WTC11 (cell line): ENCODE measurements around the gene CSNK1G1. TPM values are rescaled to one million over a fixed set of nuclear protein-coding genes. Genes with fewer than 3 reads are reported as not detected.
A peak's percentile ranks its signal among the peaks of the same experiment; 100 is the strongest.

Experiments used
- ATAC-seq: fragments of 200-7000 bp; cut with Tn5 transposase; 2 replicates; pipeline ENCODE4 v1.10.0; 2021; ENCODE audit warnings: mild to moderate bottlenecking, moderate library complexity
- CTCF ChIA-PET: fragments of 300-600 bp; sonication (Branson Sonifier 250); formaldehyde crosslinking; loops from one replicate; lab custom pipeline; 2021; ENCODE audit warnings: antibody characterized with exemption; lab: Charles Lee
- POLR2A ChIA-PET: fragments of 350-600 bp; sonication (Branson Sonifier 250); formaldehyde crosslinking; loops from one replicate; lab custom pipeline; 2021; ENCODE audit warnings: antibody characterized with exemption; lab: Charles Lee
- DNase-seq: peaks from one replicate; pipeline ENCODE4 v3.0.0; 2021; ENCODE audit warnings: low spot score
- H3K27ac Mint-ChIP-seq: 2 replicates; pipeline ENCODE4 v1.8.0; 2021; ENCODE audit warnings: mixed read lengths
- H3K27me3 Mint-ChIP-seq: 2 replicates; pipeline ENCODE4 v1.8.0; 2021; ENCODE audit warnings: low read depth, mild to moderate bottlenecking, moderate library complexity, mixed read lengths
- H3K36me3 Mint-ChIP-seq: 2 replicates; pipeline ENCODE4 v1.8.0; 2021; ENCODE audit warnings: mixed read lengths
- H3K4me1 Mint-ChIP-seq: 2 replicates; pipeline ENCODE4 v1.8.0; 2022; ENCODE audit warnings: mixed read lengths
- H3K4me3 Mint-ChIP-seq: 2 replicates; pipeline ENCODE4 v1.8.0; 2021; ENCODE audit warnings: mild to moderate bottlenecking, moderate library complexity, mixed read lengths
- H3K9me3 Mint-ChIP-seq: 2 replicates; pipeline ENCODE4 v1.8.0; 2021; ENCODE audit warnings: mixed read lengths
- ATF1 ChIP-seq: sonication (generic); formaldehyde crosslinking; IDR thresholded peaks from 2 replicates; pipeline ENCODE4 v1.8.1; 2023; ENCODE audit warnings: mild to moderate bottlenecking, moderate library complexity, missing genetic modification reagents
- CREM ChIP-seq: sonication (generic); formaldehyde crosslinking; IDR thresholded peaks from 2 replicates; pipeline ENCODE4 v1.8.1; 2022; ENCODE audit warnings: mild to moderate bottlenecking, missing genetic modification reagents, moderate library complexity
- EMX1 ChIP-seq: fragments of 250-450 bp; sonication (Bioruptor Pico); IDR thresholded peaks from 2 replicates; pipeline ENCODE4 v1.8.0; 2021; ENCODE audit warnings: mild to moderate bottlenecking
- ESRRA ChIP-seq: sonication (generic); formaldehyde crosslinking; IDR thresholded peaks from 2 replicates; pipeline ENCODE4 v1.8.1; 2022; ENCODE audit warnings: mild to moderate bottlenecking, missing genetic modification reagents, borderline replicate concordance
- HMGA2 ChIP-seq: fragments of 250-450 bp; sonication (Bioruptor Pico); IDR thresholded peaks from 2 replicates; pipeline ENCODE4 v1.4.0; 2021; ENCODE audit warnings: mild to moderate bottlenecking, moderate library complexity
- JUN ChIP-seq: sonication (generic); formaldehyde crosslinking; IDR thresholded peaks from 2 replicates; pipeline ENCODE4 v1.8.0; 2023; ENCODE audit warnings: mild to moderate bottlenecking, missing genetic modification reagents
- KAT7 ChIP-seq: sonication (generic); formaldehyde crosslinking; IDR thresholded peaks from 2 replicates; pipeline ENCODE4 v1.8.1; 2023; ENCODE audit warnings: missing genetic modification reagents, mild to moderate bottlenecking, borderline replicate concordance
- MLX ChIP-seq: sonication (generic); formaldehyde crosslinking; IDR thresholded peaks from 2 replicates; pipeline ENCODE4 v1.8.1; 2023; ENCODE audit warnings: mild to moderate bottlenecking, missing genetic modification reagents, moderate library complexity
- NR1H2 ChIP-seq: sonication (generic); formaldehyde crosslinking; IDR thresholded peaks from 2 replicates; pipeline ENCODE4 v1.9.0; 2021; ENCODE audit warnings: mild to moderate bottlenecking, moderate library complexity, missing genetic modification reagents
- SMAD3 ChIP-seq: sonication (generic); formaldehyde crosslinking; IDR thresholded peaks from 2 replicates; pipeline ENCODE4 v1.8.0; 2022; ENCODE audit warnings: missing genetic modification reagents, mild to moderate bottlenecking, borderline replicate concordance
- STAT6 ChIP-seq: sonication (generic); formaldehyde crosslinking; conservative IDR thresholded peaks from 2 replicates; pipeline ENCODE4 v1.8.1; 2023; ENCODE audit warnings: mild to moderate bottlenecking, low read depth, missing genetic modification reagents, moderate library complexity
- TP53 ChIP-seq: sonication (generic); formaldehyde crosslinking; IDR thresholded peaks from 2 replicates; pipeline ENCODE4 v1.8.1; 2023; ENCODE audit warnings: mild to moderate bottlenecking, missing genetic modification reagents
- ZMAT4 ChIP-seq: fragments of 250-450 bp; sonication (Bioruptor Pico); IDR thresholded peaks from 2 replicates; pipeline ENCODE4 v1.9.0; 2021; ENCODE audit warnings: mild to moderate bottlenecking
- ZNF121 ChIP-seq: sonication (generic); formaldehyde crosslinking; IDR thresholded peaks from 2 replicates; pipeline ENCODE4 v1.8.0; 2023; ENCODE audit warnings: missing genetic modification reagents
- ZNF317 ChIP-seq: sonication (generic); formaldehyde crosslinking; IDR thresholded peaks from 2 replicates; pipeline ENCODE4 v1.8.1; 2023; ENCODE audit warnings: low read depth, mild to moderate bottlenecking, moderate library complexity, missing genetic modification reagents, borderline replicate concordance
- ZNF512 ChIP-seq: sonication (generic); formaldehyde crosslinking; IDR thresholded peaks from 2 replicates; pipeline ENCODE4 v1.8.1; 2022; ENCODE audit warnings: missing genetic modification reagents, borderline replicate concordance
- total RNA-seq: library from RNA; stranded (reverse); gene quantifications from 3 replicates; pipeline ENCODE4 v1.2.3, GENCODE V29; 2021
- TF ChIP-seq, protein P1 (sequence below): sonication (generic); formaldehyde crosslinking; IDR thresholded peaks from 2 replicates; pipeline ENCODE4 v1.8.1; 2022; ENCODE audit warnings: mild to moderate bottlenecking, missing genetic modification reagents, moderate library complexity, borderline replicate concordance
- TF ChIP-seq, protein P2 (sequence below): sonication (generic); formaldehyde crosslinking; IDR thresholded peaks from 2 replicates; pipeline ENCODE4 v1.8.0; 2023; ENCODE audit warnings: mild to moderate bottlenecking, missing genetic modification reagents
- TF ChIP-seq, protein P3 (sequence below): sonication (generic); formaldehyde crosslinking; IDR thresholded peaks from 2 replicates; pipeline ENCODE4 v1.8.0; 2022; ENCODE audit warnings: missing genetic modification reagents

The CSNK1G1 gene
- total RNA-seq, 1 experiment from 2014 or later, result 19.3 TPM

- 0 out of 2 replicates have a peak, but pooled peaks cover 2% of the 10 kb centered on the region for H3K36me3 Mint-ChIP-seq
- ChIA-PET POLR2A (interaction anchor here (0.6 kb wide), 1 partner anchor 191 kb away, joined by 5 read pairs; no protein-coding TSS in a partner anchor), CTCF (interaction anchor here (0.5 to 0.6 kb wide), 2 partner anchors 28 to 43 kb away, joined by 3 read pairs; no protein-coding TSS in a partner anchor)
- H3K4me3 Mint-ChIP-seq, result no peak overlapping the region
- peaks cover 20% of the 10 kb centered on the region for H3K4me1 Mint-ChIP-seq
- DNase-seq, result no peak
- TF ChIP-seq ZNF121 (CRISPR knock-in tag), result no peak
- TF ChIP-seq ZNF317 (CRISPR knock-in tag), result no peak
- TF ChIP-seq ESRRA (CRISPR knock-in tag), result no peak
- TF ChIP-seq, protein P1, sequence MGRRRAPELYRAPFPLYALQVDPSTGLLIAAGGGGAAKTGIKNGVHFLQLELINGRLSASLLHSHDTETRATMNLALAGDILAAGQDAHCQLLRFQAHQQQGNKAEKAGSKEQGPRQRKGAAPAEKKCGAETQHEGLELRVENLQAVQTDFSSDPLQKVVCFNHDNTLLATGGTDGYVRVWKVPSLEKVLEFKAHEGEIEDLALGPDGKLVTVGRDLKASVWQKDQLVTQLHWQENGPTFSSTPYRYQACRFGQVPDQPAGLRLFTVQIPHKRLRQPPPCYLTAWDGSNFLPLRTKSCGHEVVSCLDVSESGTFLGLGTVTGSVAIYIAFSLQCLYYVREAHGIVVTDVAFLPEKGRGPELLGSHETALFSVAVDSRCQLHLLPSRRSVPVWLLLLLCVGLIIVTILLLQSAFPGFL, result no peak
- no peak for TF ChIP-seq SMAD3 (CRISPR knock-in tag)
- TF ChIP-seq STAT6, result no peak
- no peak for TF ChIP-seq TP53 (CRISPR knock-in tag)
- no peak for TF ChIP-seq EMX1
- TF ChIP-seq ZNF512 (CRISPR knock-in tag), result no peak
- TF ChIP-seq MLX (CRISPR knock-in tag), result no peak
- TF ChIP-seq ATF1 (CRISPR knock-in tag), result no peak
- TF ChIP-seq, protein P2, sequence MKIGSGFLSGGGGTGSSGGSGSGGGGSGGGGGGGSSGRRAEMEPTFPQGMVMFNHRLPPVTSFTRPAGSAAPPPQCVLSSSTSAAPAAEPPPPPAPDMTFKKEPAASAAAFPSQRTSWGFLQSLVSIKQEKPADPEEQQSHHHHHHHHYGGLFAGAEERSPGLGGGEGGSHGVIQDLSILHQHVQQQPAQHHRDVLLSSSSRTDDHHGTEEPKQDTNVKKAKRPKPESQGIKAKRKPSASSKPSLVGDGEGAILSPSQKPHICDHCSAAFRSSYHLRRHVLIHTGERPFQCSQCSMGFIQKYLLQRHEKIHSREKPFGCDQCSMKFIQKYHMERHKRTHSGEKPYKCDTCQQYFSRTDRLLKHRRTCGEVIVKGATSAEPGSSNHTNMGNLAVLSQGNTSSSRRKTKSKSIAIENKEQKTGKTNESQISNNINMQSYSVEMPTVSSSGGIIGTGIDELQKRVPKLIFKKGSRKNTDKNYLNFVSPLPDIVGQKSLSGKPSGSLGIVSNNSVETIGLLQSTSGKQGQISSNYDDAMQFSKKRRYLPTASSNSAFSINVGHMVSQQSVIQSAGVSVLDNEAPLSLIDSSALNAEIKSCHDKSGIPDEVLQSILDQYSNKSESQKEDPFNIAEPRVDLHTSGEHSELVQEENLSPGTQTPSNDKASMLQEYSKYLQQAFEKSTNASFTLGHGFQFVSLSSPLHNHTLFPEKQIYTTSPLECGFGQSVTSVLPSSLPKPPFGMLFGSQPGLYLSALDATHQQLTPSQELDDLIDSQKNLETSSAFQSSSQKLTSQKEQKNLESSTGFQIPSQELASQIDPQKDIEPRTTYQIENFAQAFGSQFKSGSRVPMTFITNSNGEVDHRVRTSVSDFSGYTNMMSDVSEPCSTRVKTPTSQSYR (CRISPR knock-in tag), result no peak
- no peak for TF ChIP-seq HMGA2 (CRISPR knock-in tag)
- TF ChIP-seq ZMAT4 (CRISPR knock-in tag), result no peak
- no peak for TF ChIP-seq KAT7 (CRISPR knock-in tag)
- no peak for TF ChIP-seq CREM (CRISPR knock-in tag)
- TF ChIP-seq NR1H2 (CRISPR knock-in tag), result no peak
- TF ChIP-seq JUN (CRISPR knock-in tag), result no peak
- TF ChIP-seq, protein P3, sequence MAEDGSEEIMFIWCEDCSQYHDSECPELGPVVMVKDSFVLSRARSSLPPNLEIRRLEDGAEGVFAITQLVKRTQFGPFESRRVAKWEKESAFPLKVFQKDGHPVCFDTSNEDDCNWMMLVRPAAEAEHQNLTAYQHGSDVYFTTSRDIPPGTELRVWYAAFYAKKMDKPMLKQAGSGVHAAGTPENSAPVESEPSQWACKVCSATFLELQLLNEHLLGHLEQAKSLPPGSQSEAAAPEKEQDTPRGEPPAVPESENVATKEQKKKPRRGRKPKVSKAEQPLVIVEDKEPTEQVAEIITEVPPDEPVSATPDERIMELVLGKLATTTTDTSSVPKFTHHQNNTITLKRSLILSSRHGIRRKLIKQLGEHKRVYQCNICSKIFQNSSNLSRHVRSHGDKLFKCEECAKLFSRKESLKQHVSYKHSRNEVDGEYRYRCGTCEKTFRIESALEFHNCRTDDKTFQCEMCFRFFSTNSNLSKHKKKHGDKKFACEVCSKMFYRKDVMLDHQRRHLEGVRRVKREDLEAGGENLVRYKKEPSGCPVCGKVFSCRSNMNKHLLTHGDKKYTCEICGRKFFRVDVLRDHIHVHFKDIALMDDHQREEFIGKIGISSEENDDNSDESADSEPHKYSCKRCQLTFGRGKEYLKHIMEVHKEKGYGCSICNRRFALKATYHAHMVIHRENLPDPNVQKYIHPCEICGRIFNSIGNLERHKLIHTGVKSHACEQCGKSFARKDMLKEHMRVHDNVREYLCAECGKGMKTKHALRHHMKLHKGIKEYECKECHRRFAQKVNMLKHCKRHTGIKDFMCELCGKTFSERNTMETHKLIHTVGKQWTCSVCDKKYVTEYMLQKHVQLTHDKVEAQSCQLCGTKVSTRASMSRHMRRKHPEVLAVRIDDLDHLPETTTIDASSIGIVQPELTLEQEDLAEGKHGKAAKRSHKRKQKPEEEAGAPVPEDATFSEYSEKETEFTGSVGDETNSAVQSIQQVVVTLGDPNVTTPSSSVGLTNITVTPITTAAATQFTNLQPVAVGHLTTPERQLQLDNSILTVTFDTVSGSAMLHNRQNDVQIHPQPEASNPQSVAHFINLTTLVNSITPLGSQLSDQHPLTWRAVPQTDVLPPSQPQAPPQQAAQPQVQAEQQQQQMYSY (CRISPR knock-in tag), result no peak
- TF ChIP-seq, all 79 proteins: peak for 0
- Mint-ChIP-seq H3K27me3 (no peaks in the 10 kb centered on the region), H3K9me3 (no peaks in the 10 kb centered on the region), H3K27ac (peak overlapping the region; percentile 85)
- ATAC-seq, result peak; percentile 66
Observed at GRCh38 chr15:64246364-64247189, 109.4 kb downstream of the CSNK1G1 start.
